ENCODE data around the gene ARHGAP15.

Gene ARHGAP15

GRCh38 chr2:143692162-143692561, 562.9 kb downstream of the ARHGAP15 start:
- TF ChIP-seq CTCF (IDR thresholded peaks at IDR 0.05; ENCODE audit: low read depth, low read length) = no peak
- no peak overlapping the region for H3K4me3 ChIP-seq (ENCODE audit: low read depth, low read length)

- no peak for TF ChIP-seq CTCF (IDR thresholded peaks at IDR 0.05; ENCODE audit: low read depth, low read length)
- no peak overlapping the region for H3K4me3 ChIP-seq (ENCODE audit: low read depth, low read length)
These were observed 563.7 kb downstream of the ARHGAP15 start for GRCh38 chr2:143692967-143693366.

GRCh38 chr2:143694335-143694734, 565.1 kb downstream of the ARHGAP15 start:
- no peak overlapping the region for H3K4me3 ChIP-seq (ENCODE audit: low read depth, low read length)
- TF ChIP-seq CTCF (IDR thresholded peaks at IDR 0.05; ENCODE audit: low read depth, low read length) = no peak

- H3K4me3 ChIP-seq (ENCODE audit: low read depth, low read length) = no peak overlapping the region
- TF ChIP-seq CTCF (IDR thresholded peaks at IDR 0.05; ENCODE audit: low read depth, low read length) = no peak
These were observed 567.4 kb downstream of the ARHGAP15 start for GRCh38 chr2:143696651-143697050.

GRCh38 chr2:143697744-143698143, 568.5 kb downstream of the ARHGAP15 start:
- no peak overlapping the region for H3K4me3 ChIP-seq (ENCODE audit: low read depth, low read length)
- TF ChIP-seq CTCF (IDR thresholded peaks at IDR 0.05; ENCODE audit: low read depth, low read length) = no peak

- no peak for TF ChIP-seq CTCF (IDR thresholded peaks at IDR 0.05; ENCODE audit: low read depth, low read length)
- H3K4me3 ChIP-seq (ENCODE audit: low read depth, low read length) = no peak overlapping the region
These were observed 569.1 kb downstream of the ARHGAP15 start for GRCh38 chr2:143698352-143698751.

GRCh38 chr2:143698888-143699570, 569.8 kb downstream of the ARHGAP15 start:
- H3K4me3 ChIP-seq (ENCODE audit: low read depth, low read length) = no peak overlapping the region
- no peak for TF ChIP-seq CTCF (IDR thresholded peaks at IDR 0.05; ENCODE audit: low read depth, low read length)
